GM18505 (cell line): ENCODE data around the gene AQP12A.

ENCODE experiments used
- ATAC-seq: cut with Tn5 transposase; IDR thresholded peaks from one replicate; pipeline ENCODE4 v1.9.1; 2021; ENCODE audit not compliant: unreplicated experiment
- POLR2A ChIP-seq: IDR thresholded peaks from 4 replicates; pipeline ENCODE4 v1.6.1; 2011; ENCODE audit warnings: borderline replicate concordance; ENCODE audit not compliant: insufficient read depth, insufficient read length; ENCODE audit errors: extremely low read depth

Gene AQP12A

DNA sequence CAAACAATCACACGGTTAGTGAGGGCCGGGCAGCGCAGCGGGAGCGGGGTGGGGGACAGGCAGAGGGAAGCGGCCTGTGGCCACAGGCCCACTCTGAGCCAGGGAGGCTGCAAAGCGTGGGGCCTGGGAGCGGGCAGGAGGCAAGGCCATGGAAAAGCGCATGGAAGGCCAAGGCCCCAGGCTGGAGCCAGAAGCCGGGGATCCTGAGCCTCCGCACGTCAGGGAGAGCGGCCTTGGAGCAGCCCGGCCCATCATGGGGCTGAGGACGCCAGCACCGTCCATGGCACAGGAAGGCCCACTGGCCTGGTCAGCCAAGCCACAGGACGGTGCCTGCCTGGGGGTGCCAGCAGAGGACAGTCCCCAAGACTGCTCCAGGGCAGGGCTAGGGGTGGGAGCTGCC lies 43.1 kb downstream of the AQP12A start:
- ATAC-seq = no peak
- TF ChIP-seq POLR2A = no peak

DNA sequence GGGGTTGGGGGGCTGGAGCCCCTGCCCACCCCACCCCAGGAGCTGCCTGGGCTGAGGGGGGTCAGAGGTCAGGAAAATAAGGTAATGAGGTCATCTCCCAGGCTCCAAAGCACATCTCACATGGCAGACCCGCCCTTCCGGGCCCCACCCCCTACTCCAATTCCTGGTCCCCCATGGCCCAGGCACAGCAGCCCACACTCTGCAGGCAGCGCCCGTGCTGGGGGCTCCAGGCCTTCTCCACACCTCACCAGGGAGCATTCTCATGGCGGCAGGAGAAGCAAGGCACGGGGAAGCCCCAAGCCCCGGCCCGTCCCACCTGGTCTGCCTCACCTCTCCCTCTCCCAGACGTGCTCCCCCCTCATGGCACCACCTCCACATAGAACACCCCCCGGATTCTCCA lies 43.8 kb downstream of the AQP12A start:
- TF ChIP-seq POLR2A = no peak
- ATAC-seq = no peak

DNA sequence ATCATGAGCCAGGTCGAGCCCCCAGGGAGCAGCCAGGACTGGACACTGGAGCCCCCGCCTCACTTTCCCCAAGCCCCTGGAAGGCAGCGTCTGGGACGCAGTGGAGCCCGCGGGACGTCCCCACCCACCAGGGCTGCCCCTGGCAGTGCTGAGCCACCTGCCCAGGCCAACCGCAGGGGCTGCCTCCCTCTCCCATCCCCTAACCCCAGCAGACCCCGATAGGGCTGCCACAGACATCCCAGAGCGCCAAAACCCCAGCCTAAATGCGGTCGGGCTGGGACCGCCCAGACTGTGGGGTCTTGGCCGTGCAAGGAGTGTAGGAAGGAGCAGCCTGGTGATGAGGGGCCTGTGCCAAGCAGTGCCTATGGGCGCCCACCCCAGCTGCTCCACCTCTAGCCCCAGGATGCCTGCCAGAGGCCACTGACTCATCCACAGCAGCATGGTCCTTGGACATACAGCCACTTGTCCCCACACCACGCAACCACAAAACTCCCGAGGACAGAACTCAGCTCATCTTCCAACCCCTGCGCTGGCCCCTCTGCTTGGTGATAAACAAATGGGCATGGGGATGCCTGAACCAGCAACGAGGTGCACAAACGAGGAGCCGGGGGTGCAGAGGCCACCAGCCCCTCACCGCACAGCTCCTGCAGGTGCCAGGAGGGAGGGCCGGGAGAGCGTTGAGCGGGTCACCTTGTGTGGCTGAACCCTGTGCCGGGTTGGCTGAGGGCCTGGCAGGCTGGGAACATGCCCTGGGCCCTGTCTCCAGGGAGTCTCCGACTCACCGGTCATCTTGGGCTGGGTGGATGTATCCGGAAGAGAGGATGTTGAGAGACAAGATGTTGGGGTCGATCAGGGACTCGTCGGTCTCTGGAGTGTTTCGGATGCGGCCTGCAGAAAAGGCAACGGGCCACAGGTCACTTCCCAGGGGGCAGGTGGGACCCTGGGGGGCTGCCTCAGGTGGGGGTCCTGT lies 44.9 kb downstream of the AQP12A start:
- no peak for TF ChIP-seq POLR2A
- no peak for ATAC-seq

DNA sequence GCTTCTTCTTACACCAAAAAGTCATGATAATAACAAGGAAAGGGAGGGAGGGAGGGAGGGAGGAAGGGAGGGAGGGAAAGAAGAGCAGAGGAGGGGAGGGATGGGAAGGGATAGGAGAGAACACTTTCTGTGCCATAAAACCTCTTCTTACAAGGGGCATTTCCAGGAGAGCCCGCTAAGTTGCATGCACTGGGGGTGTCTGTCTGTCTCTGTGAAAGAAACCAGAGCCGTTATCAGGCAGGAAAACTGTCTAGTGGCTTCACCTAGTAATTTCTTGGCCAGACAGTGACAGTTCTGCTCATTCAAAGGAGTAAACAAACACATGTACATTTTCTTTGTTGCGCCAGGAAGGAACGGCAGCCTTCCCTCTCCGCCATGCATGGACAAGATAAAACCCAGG lies 45.8 kb downstream of the AQP12A start:
- no peak for TF ChIP-seq POLR2A
- no peak for ATAC-seq

DNA sequence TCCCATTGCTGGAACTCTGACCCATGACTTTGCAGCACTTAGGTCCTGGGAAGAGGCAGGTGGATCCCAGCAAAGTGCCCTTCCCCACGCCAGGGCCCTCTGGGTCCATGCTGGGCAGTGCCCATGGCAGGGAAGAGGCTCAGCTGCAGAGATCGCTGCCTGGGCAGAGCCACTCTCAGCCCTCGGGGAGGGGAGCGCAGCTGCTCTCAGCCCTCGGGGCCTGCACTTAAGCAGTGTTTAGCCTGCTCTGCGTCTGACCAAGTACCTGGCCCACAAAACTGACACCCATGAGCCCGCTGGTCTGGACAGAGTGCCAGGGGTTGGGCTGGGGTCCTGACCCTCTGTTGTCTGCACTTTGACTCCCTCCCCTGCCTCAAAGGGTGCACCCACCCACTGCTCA lies 46.3 kb downstream of the AQP12A start:
- TF ChIP-seq POLR2A = no peak
- ATAC-seq = no peak

DNA sequence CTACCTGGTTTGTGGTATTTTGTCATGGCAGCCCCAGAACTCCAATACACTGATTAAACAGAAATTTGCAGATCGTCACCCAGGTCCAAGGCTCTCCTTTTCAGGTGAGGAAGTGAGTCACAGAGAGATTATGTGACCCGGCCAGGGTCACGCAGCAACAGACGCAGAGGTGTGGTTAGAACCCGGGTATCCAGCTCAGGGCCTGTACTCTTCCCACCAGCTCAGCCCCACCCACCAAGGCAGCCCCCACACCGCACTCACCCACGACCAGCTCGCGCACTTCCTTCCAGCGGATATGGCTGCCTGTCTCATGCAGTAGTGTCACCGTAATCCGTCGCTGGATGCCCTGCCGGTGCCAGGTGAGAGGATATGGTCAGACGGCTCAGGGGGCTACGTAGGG lies 48.1 kb downstream of the AQP12A start:
- TF ChIP-seq POLR2A = no peak

DNA sequence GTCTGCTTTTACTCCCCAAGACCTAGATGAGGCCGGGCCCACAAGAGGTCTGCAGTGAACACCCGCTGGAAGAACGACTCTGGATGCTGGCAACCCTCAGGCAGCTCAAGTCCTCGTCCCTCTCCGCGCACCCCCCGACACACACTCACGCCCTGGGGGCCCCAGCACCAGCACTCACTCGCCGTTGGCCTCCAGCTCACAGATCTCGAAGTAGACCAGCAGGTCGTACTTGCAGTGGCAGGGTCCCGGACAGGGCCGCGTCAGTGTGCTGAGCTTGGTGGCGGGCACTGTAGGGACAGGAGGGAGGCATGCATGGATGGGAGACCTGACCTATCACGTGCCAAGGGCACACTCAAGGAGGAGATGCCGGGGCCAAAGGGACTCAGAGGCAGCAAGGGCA lies 49.4 kb downstream of the AQP12A start:
- ATAC-seq = no peak
- TF ChIP-seq POLR2A = no peak

More for the DNA sequence above, 48.1 kb downstream of the AQP12A start:
- no peak for ATAC-seq

DNA sequence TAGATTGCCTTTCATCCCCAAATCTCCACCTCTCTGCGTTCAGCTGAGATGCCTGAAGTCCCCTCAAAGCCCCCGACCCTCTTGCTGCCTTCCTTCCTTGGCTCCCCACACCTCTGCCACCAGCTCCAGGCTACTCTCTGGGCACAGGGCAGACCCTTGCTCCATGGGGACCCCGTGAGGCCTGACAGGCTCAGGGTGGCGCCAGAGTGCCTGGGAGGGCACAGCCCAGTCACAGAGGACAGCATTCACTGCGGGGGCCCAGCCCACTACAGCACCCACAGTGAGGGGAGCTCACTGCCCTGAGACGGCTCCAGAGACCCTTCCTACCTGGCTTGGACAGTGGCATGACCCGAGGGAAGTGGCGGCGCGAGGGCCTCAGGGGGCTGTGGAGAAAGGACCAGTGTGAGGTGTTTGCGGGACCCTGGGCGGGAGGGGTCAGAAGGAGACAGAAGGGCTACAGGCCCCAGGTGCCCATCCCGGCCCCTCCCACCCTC lies 51.0 kb downstream of the AQP12A start:
- no peak for ATAC-seq
- no peak for TF ChIP-seq POLR2A

DNA sequence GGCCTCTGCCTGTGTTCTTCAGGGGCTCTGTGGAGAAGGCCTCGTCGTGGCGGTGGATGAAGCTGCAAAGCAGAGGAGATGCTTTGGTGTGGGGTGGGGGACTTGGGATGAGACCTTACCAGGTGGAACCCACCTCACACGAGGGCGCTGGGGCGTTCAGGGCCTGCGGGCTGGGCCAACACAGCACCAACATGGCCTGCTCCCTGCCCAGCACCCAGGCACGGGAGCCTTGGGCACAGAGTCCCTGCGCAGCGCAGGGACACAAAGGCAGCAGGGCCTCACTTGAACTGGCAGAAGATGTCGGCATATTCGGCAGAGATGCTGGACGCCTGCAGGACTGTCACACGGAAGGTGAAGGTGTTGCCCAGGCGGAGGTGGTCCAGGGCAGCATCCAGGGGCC lies 53.8 kb downstream of the AQP12A start:
- no peak for TF ChIP-seq POLR2A
- ATAC-seq = no peak

DNA sequence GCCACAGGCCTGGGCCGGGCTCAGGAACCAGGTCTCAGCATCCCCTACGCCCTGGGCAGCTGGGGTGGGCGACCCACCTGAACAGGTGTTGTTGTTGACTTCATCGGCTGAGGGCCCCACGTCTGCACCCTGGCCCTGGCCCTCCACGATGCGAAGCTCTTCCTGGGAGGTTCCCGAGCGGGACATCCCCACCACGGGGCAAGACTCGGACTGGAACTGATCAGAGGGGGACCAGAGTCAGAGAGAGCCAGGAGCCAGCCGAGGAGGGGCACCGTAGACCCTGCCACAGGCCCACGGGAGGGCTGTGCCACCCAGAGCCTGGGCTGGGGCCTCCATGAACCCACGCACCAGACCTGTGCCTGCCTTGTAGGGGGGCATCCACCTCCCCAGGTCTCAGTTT lies 54.3 kb downstream of the AQP12A start:
- no peak for ATAC-seq
- TF ChIP-seq POLR2A = no peak

DNA sequence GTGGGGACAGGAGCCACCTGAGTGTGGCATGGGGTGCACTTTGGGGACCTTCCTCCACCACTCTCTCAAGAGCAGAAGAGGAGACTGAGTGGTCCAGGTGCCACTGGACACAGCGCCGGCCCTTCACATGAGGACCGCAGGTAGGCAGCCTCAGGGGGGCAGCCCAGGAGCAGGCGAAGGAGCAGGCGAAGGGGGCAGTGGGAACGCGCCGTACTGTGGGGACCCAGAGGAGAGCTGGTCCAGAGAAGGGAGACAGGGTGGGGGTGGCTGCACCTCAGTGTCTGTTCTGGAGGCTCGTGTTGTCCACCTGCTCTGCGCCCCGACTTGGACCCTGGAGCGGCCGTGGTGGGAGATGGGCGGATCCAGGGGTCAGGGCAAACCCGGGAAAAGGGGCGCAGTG lies 55.0 kb downstream of the AQP12A start:
- TF ChIP-seq POLR2A = no peak
- no peak for ATAC-seq

DNA sequence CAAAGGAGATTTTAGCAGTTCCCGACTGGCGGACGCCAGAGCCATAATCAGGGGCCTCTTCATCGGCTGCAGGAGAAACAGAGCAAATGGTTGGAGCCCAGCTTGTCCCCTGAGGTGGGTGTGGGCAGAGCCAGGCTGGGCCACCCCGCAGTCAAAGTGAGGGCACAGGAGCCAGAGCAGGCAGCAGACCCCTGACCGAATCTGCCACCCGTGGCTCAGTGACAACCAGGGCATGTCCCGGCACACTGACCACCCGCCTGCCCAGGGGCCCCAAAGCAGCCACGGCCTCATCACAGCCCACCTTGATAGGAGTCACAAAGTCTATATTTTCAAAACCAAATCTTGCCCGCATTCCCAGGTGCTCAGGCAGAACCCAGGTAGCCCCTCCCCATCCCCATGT lies 55.6 kb downstream of the AQP12A start:
- no peak for TF ChIP-seq POLR2A
- ATAC-seq = no peak
